ENCODE data around the gene RAB22A. TPM values are rescaled to one million over a fixed set of nuclear protein-coding genes. Genes with fewer than 3 reads are reported as not detected.
"Not testable (repeated sequence)": the region's sequence is repeated elsewhere in the genome, so short reads cannot be mapped to it uniquely, and the experiment has no call there.

Gene RAB22A
- polyA plus RNA-seq, 3 donors from 2014 or later: 14.1 to 21.7 (median 18.5) TPM

DNA sequence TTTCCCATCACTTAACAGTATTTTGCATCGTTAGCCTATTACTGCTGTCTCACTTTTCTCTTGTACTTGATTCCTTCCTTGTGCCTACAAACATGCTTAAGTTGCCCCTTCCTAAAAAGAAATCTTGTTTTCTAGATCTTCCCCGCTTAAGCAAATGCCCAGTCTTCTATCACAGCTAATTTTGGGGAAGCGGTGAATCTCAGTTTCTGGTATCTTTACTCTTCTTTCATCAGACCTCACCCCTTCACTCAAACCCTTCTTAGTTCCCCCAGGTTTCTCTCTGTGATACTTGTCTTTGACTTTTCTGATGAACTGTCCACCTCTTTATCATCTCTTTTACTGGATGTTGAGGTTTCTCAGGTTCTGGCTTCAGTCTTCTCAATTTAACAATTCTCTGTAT lies 93.8 kb downstream of the RAB22A start:
- Mint-ChIP-seq H3K36me3 (no peaks in the 10 kb centered on the region), H3K9me3 (no peaks in the 10 kb centered on the region), H3K4me3 (no peak overlapping the region), H3K27me3 (ENCODE audit: low read depth in 3 of 3) (no peaks in the 10 kb centered on the region), H3K27ac (no peak overlapping the region), H3K4me1 (peaks cover 8 to 32% of the 10 kb centered on the region in 2 donors)
- no peak for DNase-seq

GRCh38 chr20:58405504-58406291 lies 96.2 kb downstream of the RAB22A start:
- Mint-ChIP-seq H3K36me3 (no peaks in the 10 kb centered on the region), H3K4me1 (peaks cover 0 to 36% of the 10 kb centered on the region in 2 donors), H3K27me3 (ENCODE audit: low read depth in 3 of 3) (no peaks in the 10 kb centered on the region), H3K4me3 (no peak overlapping the region), H3K9me3 (no peaks in the 10 kb centered on the region), H3K27ac (no peak overlapping the region)
- no peak for DNase-seq

DNA sequence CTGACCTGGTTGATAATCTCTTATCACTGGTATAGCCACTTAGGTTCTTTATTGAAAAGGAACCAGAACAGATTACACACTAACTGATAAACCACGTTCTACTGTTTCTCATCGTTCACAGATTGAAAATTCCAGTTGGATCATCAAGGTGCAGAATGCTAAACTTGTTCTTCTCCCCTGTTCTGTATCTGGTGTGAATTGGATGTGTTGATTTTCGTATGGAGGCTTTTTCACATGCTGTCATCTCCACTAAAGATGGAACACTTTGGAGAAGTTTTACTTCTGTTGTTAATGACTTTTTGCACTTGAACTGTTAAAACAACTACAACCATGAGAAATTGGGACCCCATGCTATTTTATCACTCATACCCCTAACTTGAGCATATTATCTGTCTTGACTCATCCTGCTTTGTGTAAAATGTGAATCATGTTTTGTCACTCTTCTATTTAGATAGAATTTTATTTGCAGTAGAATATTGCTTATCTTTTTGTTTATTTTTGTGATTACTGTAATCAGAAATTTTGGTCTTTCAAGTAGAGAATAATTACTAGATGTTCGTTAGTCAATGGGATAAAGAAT lies 97.0 kb downstream of the RAB22A start:
- Mint-ChIP-seq H3K9me3 (no peaks in the 10 kb centered on the region), H3K4me3 (no peak overlapping the region), H3K27ac (peak overlapping the region in 4 of 6 donors; percentile 9 to 51 (median 17)), H3K36me3 (no peaks in the 10 kb centered on the region), H3K4me1 (peaks cover 0 to 37% of the 10 kb centered on the region in 2 donors), H3K27me3 (ENCODE audit: low read depth in 3 of 3) (no peaks in the 10 kb centered on the region)
- DNase-seq: no peak

DNA sequence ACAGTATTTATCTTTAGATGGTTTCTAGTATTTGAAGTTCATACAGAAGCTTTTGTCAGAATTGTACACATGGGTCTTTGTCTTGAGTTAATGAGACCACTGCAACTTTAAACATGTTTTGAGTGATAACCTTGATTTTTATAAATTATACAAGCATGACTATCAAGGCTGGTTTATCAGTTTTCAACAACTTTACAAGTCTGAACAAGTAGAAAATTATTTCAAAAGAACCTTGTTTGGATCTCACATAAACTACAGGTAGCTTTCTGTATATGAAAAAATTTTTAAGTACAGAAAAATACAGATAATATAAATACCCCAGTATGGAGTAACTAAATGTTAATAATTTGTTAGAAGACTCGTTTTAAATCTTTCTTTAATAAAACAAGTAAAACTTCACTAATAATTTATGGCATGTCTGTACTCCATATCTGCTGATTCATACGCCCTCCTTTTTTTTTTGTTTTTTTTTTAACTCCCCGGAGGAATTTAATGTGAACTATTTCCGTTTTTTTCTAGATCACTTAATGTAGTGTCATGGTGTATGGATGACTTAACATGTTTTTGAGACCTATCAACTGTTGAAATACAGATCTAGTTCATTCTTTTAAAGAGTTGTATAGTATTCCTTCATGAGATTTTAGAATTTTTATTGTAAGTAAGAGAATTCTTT lies 97.8 kb downstream of the RAB22A start:
- Mint-ChIP-seq H3K4me1 (peaks cover 5 to 38% of the 10 kb centered on the region in 2 donors), H3K36me3 (no peaks in the 10 kb centered on the region), H3K27ac (peak overlapping the region; percentile 45 to 86 (median 66)), H3K4me3 (peak overlapping the region in 1 of 5 donors; percentile 38), H3K27me3 (ENCODE audit: low read depth in 3 of 3) (no peaks in the 10 kb centered on the region), H3K9me3 (no peaks in the 10 kb centered on the region)
- no peak for DNase-seq

DNA sequence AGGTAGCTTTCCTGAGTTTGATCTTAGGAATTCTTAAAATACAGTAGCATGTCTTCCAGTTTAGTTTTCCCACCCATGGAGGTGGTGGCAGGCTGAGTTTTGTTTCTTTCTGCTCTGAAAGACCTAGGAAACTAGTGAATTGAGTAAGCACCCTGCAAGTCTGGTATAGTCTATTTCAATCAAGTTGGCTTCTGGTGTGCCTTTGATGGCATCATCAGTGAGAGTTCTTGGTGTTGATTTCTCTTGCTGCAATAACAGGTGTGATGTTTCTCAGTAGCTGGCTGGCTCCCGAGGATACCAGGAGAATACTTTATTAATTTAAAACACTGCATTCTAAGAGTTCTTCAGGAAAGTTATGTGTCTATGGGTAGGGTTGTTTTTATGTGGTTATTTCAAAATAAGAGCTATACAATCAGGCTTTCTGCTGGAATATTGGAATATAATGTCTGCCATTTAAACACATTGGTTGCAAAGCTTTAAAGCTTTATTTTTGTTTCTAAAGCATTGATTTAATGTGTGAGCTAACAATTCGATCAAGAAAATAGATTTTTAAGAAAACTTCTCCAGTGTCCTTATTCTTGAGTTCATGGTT lies 98.5 kb downstream of the RAB22A start:
- no peaks in the 10 kb centered on the region for H3K9me3 Mint-ChIP-seq
- peak overlapping the region; percentile 45 to 86 (median 68) for H3K27ac Mint-ChIP-seq
- H3K27me3 Mint-ChIP-seq (ENCODE audit: low read depth in 3 of 3): no peaks in the 10 kb centered on the region
- H3K36me3 Mint-ChIP-seq: no peaks in the 10 kb centered on the region
- peaks cover 10 to 38% of the 10 kb centered on the region in 2 donors for H3K4me1 Mint-ChIP-seq
- DNase-seq: no peak
- peak overlapping the region; percentile 20 to 72 (median 41) for H3K4me3 Mint-ChIP-seq

DNA sequence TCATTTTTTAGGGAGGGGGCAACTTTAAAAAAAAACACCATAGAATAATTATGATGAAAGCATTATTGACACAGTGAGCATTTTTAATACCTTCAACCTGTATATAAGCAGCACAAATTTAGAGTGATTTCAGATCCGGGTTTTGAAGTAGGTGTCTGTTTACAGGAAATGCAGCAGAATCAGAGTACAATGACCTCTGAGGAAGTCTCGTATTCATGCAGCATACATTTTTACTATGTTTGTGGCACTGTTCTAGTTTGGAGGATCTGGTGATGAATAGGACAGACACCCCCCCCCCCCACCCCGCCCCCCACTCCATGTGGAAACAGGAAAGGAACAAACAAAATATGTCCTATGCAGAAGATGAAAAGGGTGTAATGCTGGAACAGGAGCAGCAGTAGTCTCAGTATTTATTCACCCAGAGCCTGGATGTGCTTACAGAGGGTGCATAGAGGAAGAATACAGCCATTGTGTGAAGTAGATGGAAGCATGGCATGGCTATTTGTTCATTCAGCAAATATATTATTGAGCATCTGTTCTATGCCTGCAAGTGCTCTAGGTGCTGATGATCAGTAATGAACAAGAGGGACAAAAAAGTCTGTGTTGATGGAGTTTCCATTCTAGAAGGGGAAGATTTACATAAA lies 99.2 kb downstream of the RAB22A start:
- no peak for DNase-seq
- H3K27ac Mint-ChIP-seq: peak overlapping the region; percentile 45 to 86 (median 68)
- peak overlapping the region; percentile 22 to 72 (median 41) for H3K4me3 Mint-ChIP-seq
- H3K4me1 Mint-ChIP-seq: peaks cover 10 to 38% of the 10 kb centered on the region in 2 donors
- no peaks in the 10 kb centered on the region for H3K27me3 Mint-ChIP-seq (ENCODE audit: low read depth in 3 of 3)
- H3K9me3 Mint-ChIP-seq: no peaks in the 10 kb centered on the region
- H3K36me3 Mint-ChIP-seq: no peaks in the 10 kb centered on the region

GRCh38 chr20:58414216-58414615 lies 104.7 kb downstream of the RAB22A start:
- H3K4me1 Mint-ChIP-seq: peaks cover 40 to 54% of the 10 kb centered on the region in 2 donors
- H3K4me3 Mint-ChIP-seq; H3K9me3 Mint-ChIP-seq; DNase-seq; H3K27me3 Mint-ChIP-seq (ENCODE audit: low read depth in 3 of 3); H3K27ac Mint-ChIP-seq; H3K36me3 Mint-ChIP-seq: not testable (repeated sequence)

- H3K4me3 Mint-ChIP-seq; H3K9me3 Mint-ChIP-seq; H3K27me3 Mint-ChIP-seq (ENCODE audit: low read depth in 3 of 3); DNase-seq: not testable (repeated sequence)
- Mint-ChIP-seq H3K36me3 (peaks cover 0 to 10% (median 9%) of the 10 kb centered on the region in 3 donors), H3K27ac (peak overlapping the region in 5 of 6 donors; percentile 34 to 55 (median 45)), H3K4me1 (peaks cover 35 to 58% of the 10 kb centered on the region in 2 donors)
Measured at GRCh38 chr20:58414786-58415185, 105.3 kb downstream of the RAB22A start.

- Mint-ChIP-seq H3K27me3 (ENCODE audit: low read depth in 3 of 3) (no peaks in the 10 kb centered on the region), H3K4me1 (peaks cover 26 to 58% of the 10 kb centered on the region in 2 donors), H3K4me3 (peak overlapping the region in 3 of 5 donors; percentile 7 to 42 (median 22)), H3K9me3 (no peaks in the 10 kb centered on the region), H3K27ac (peak overlapping the region; percentile 48 to 77 (median 67)), H3K36me3 (peaks cover 0 to 16% (median 9%) of the 10 kb centered on the region in 3 donors)
- DNase-seq: no peak
Measured at GRCh38 chr20:58416057-58416456, 106.5 kb downstream of the RAB22A start.

DNA sequence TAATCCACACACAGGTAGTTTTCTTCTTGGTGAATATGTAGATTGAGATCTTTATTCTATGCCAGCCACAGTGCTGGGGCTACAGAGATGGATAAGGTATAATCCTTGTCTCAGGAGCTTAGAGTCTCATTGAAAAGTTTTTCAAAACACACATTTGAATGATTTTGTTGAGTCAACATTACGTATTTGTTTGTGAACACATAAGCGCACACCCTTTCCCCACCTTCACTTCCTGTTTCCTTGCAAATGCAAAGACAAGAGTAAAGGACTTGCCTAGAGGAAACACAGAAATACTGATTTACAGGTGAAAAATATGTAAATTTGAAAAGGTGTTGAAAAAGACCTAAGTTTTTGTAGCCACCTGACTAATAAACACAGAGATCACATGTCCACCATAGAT lies 107.3 kb downstream of the RAB22A start:
- DNase-seq: no peak
- Mint-ChIP-seq H3K27ac (peak overlapping the region; percentile 48 to 77 (median 67)), H3K9me3 (no peaks in the 10 kb centered on the region), H3K27me3 (ENCODE audit: low read depth in 3 of 3) (no peaks in the 10 kb centered on the region), H3K4me1 (peaks cover 26 to 56% of the 10 kb centered on the region in 2 donors), H3K36me3 (peaks cover 0 to 16% (median 9%) of the 10 kb centered on the region in 3 donors), H3K4me3 (peak overlapping the region in 3 of 5 donors; percentile 12 to 42 (median 16))

Other genes starting within 250 kb of the RAB22A start
- gene ANKRD60, start 81.1 kb upstream of the RAB22A start, polyA plus RNA-seq: not detected
- gene VAPB, start 79.5 kb downstream of the RAB22A start, polyA plus RNA-seq: 10 to 100 TPM in 2 of 3 donors, 1 to 10 TPM in 1; 9.2 to 26.1 (median 22.8) TPM
- not detected for gene APCDD1L, start 205.7 kb downstream of the RAB22A start, polyA plus RNA-seq